OCI-LY1 (cell line): ENCODE data around the gene PRPS1.

Experiments used
- H2AFZ ChIP-seq: fragments of 200-600 bp; sonication (generic), shearing (Covaris generic); 2 replicates; pipeline ENCODE4 v1.6.0; 2014; ENCODE audit warnings: antibody characterized with exemption, mild to moderate bottlenecking, low read length
- H3F3A ChIP-seq: fragments of 200-600 bp; sonication (generic), shearing (Covaris generic); 2 replicates; pipeline ENCODE4 v1.6.0; 2014; ENCODE audit warnings: mild to moderate bottlenecking, antibody characterized with exemption, low read length, moderate library complexity; ENCODE audit not compliant: insufficient read depth
- H3K27ac ChIP-seq: fragments of 200-600 bp; sonication (generic); 2 replicates; pipeline ENCODE4 v1.5.1; 2014; ENCODE audit warnings: low read length, mixed run types, mild to moderate bottlenecking, low read depth; ENCODE audit not compliant: poor library complexity, severe bottlenecking
- H3K27me3 ChIP-seq: fragments of 200-600 bp; sonication (generic); 2 replicates; pipeline ENCODE4 v1.6.0; 2014; ENCODE audit warnings: antibody characterized with exemption, mild to moderate bottlenecking, low read length, moderate library complexity; ENCODE audit not compliant: insufficient read depth
- H3K36me3 ChIP-seq: fragments of 200-600 bp; sonication (generic); 2 replicates; pipeline ENCODE4 v1.6.1; 2014; ENCODE audit warnings: mild to moderate bottlenecking, antibody characterized with exemption, low read length, moderate library complexity, mixed read lengths; ENCODE audit not compliant: insufficient read depth
- H3K4me1 ChIP-seq: fragments of 200-600 bp; sonication (generic); 2 replicates; pipeline ENCODE4 v1.5.1; 2014; ENCODE audit warnings: mild to moderate bottlenecking, low read length, moderate library complexity; ENCODE audit not compliant: insufficient read depth, severe bottlenecking
- H3K4me2 ChIP-seq: fragments of 200-600 bp; sonication (generic), shearing (Covaris generic); 2 replicates; pipeline ENCODE4 v1.6.1; 2014; ENCODE audit warnings: low read length
- H3K4me3 ChIP-seq: fragments of 200-600 bp; sonication (generic); 2 replicates; pipeline ENCODE4 v1.5.1; 2014; ENCODE audit warnings: low read length, low read depth, mild to moderate bottlenecking, mixed read lengths; ENCODE audit not compliant: poor library complexity, severe bottlenecking
- H3K79me2 ChIP-seq: fragments of 200-600 bp; shearing (Covaris generic); 2 replicates; pipeline ENCODE4 v1.6.1; 2016; ENCODE audit warnings: mixed run types, low read length, mixed read lengths; ENCODE audit not compliant: insufficient read depth
- H3K9ac ChIP-seq: fragments of 200-600 bp; sonication (generic), shearing (Covaris generic); 2 replicates; pipeline ENCODE4 v1.6.1; 2014; ENCODE audit warnings: mild to moderate bottlenecking, low read length, mixed read lengths
- H3K9me2 ChIP-seq: fragments of 200-600 bp; sonication (generic), shearing (Covaris generic); 2 replicates; pipeline ENCODE4 v1.6.1; 2014; ENCODE audit warnings: low read depth, mild to moderate bottlenecking, low read length, mixed read lengths
- H3K9me3 ChIP-seq: fragments of 200-600 bp; shearing (Covaris generic); 2 replicates; pipeline ENCODE4 v1.6.1; 2014; ENCODE audit warnings: low read length, mixed read lengths
- H4K20me1 ChIP-seq: fragments of 200-600 bp; sonication (generic), shearing (Covaris generic); 2 replicates; pipeline ENCODE4 v1.6.0; 2016; ENCODE audit warnings: mild to moderate bottlenecking, low read length; ENCODE audit not compliant: insufficient read depth
- CTCF ChIP-seq: fragments of 200-600 bp; sonication (generic), shearing (Covaris generic); IDR thresholded peaks from 2 replicates; pipeline ENCODE4 v1.5.1; 2017; ENCODE audit warnings: mild to moderate bottlenecking, antibody characterized with exemption, low read length, moderate library complexity, mixed read lengths
- EZH2 ChIP-seq: fragments of 200-600 bp; sonication (generic), shearing (Covaris generic); IDR thresholded peaks from 2 replicates; pipeline ENCODE4 v1.8.0; 2017; ENCODE audit warnings: borderline replicate concordance, mixed run types, mild to moderate bottlenecking, antibody characterized with exemption, low read length, moderate library complexity, mixed read lengths

PRPS1 gene

GRCh38 chrX:107597791-107598190, 30.5 kb upstream of the PRPS1 start:
- Histone ChIP-seq H3K9me2 (no peaks in the 10 kb centered on the region), H3K4me1 (no peaks in the 10 kb centered on the region), H3F3A (no peaks in the 10 kb centered on the region), H3K79me2 (no peaks in the 10 kb centered on the region), H3K9me3 (no peaks in the 10 kb centered on the region), H4K20me1 (no peaks in the 10 kb centered on the region), H3K4me2 (no peak overlapping the region), H3K4me3 (no peak overlapping the region), H2AFZ (no peak overlapping the region), H3K27ac (no peak overlapping the region), H3K36me3 (no peaks in the 10 kb centered on the region), H3K9ac (no peak overlapping the region), H3K27me3 (no peaks in the 10 kb centered on the region)
- TF ChIP-seq EZH2 (no peak), CTCF (no peak)

- H3K27ac ChIP-seq: no peak overlapping the region
- no peak overlapping the region for H3K9ac ChIP-seq
- no peaks in the 10 kb centered on the region for H3K9me3 ChIP-seq
- no peak overlapping the region for H3K4me2 ChIP-seq
- TF ChIP-seq EZH2: no peak
- TF ChIP-seq CTCF: no peak
- no peaks in the 10 kb centered on the region for H3F3A ChIP-seq
- no peaks in the 10 kb centered on the region for H3K79me2 ChIP-seq
- H2AFZ ChIP-seq: no peak overlapping the region
- H3K36me3 ChIP-seq: no peaks in the 10 kb centered on the region
- no peaks in the 10 kb centered on the region for H4K20me1 ChIP-seq
- no peak overlapping the region for H3K4me3 ChIP-seq
- H3K9me2 ChIP-seq: no peaks in the 10 kb centered on the region
- H3K27me3 ChIP-seq: no peaks in the 10 kb centered on the region
- no peaks in the 10 kb centered on the region for H3K4me1 ChIP-seq
These were observed 28.9 kb upstream of the PRPS1 start for GRCh38 chrX:107599450-107599861.

GRCh38 chrX:107600366-107600765, 27.9 kb upstream of the PRPS1 start:
- H3K9me2 ChIP-seq: no peaks in the 10 kb centered on the region
- TF ChIP-seq EZH2: no peak
- H3K9ac ChIP-seq: no peak overlapping the region
- no peaks in the 10 kb centered on the region for H3F3A ChIP-seq
- H3K9me3 ChIP-seq: no peaks in the 10 kb centered on the region
- no peaks in the 10 kb centered on the region for H3K36me3 ChIP-seq
- H4K20me1 ChIP-seq: no peaks in the 10 kb centered on the region
- no peak overlapping the region for H3K4me2 ChIP-seq
- no peak overlapping the region for H3K27ac ChIP-seq
- H3K4me3 ChIP-seq: no peak overlapping the region
- no peaks in the 10 kb centered on the region for H3K4me1 ChIP-seq
- H3K27me3 ChIP-seq: no peaks in the 10 kb centered on the region
- H3K79me2 ChIP-seq: no peaks in the 10 kb centered on the region
- no peak overlapping the region for H2AFZ ChIP-seq

GRCh38 chrX:107601326-107601725, 27.0 kb upstream of the PRPS1 start:
- Histone ChIP-seq H3K4me1 (no peaks in the 10 kb centered on the region), H3K79me2 (no peaks in the 10 kb centered on the region), H3K4me3 (no peak overlapping the region), H3K36me3 (no peaks in the 10 kb centered on the region), H3K27ac (no peak overlapping the region), H3K9me3 (no peaks in the 10 kb centered on the region), H3K4me2 (no peak overlapping the region), H3K9ac (no peak overlapping the region), H2AFZ (no peak overlapping the region), H3K27me3 (no peaks in the 10 kb centered on the region), H3F3A (no peaks in the 10 kb centered on the region), H4K20me1 (no peaks in the 10 kb centered on the region), H3K9me2 (no peaks in the 10 kb centered on the region)
- TF ChIP-seq CTCF: no peak
- no peak for TF ChIP-seq EZH2
